ENCODE data around the gene MAP1B. TPM values are rescaled to one million over a fixed set of nuclear protein-coding genes. Genes with fewer than 3 reads are reported as not detected.

The MAP1B gene
- total and polyA plus RNA-seq, 10 of the 15 experiments (the other 5 are each of a cell fraction or from before 2014, with no cell fraction given) = 0.02 to 0.81 (median 0.06) TPM; not detected in 1

DNA sequence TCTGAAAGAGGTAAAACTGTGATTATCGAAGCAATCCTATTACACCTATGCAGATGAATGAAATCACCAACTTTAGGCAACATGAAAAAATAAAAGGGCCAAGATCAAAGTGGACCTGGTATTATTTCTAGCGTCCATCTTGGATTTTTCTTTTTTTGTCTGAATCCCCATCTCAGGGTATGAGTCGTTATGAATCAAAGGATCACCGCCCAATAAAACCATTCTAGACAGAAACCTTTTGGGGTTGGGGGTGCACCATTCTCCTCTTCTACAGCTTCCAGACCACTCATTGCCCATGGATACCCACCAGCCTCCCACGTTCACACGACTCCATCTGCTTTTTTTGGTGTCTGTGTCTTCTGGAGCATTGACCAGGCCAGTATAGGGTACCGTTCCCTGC is 33.4 kb downstream of the MAP1B start:
- Histone ChIP-seq H3K9ac (ENCODE audit: control insufficient read depth, insufficient read depth, low read length) (no peak overlapping the region), H3K4me2 (ENCODE audit: control insufficient read depth, insufficient read depth) (no peak overlapping the region), H3K4me3 (no peak overlapping the region), H2AFZ (ENCODE audit: control insufficient read depth, low read depth, low read length) (no peak overlapping the region), H3K27me3 (replicated peaks in 1 of 2; ENCODE audit: control insufficient read depth in 2 of 2, insufficient read depth in 2 of 2, low read length in 1 of 2) (peaks cover 0 to 2% of the 10 kb centered on the region in 2 experiments; a peak in 1 of 4 replicates), H4K20me1 (ENCODE audit: control insufficient read depth, insufficient read depth) (no peaks in the 10 kb centered on the region), H3K27ac (ENCODE audit: control insufficient read depth, insufficient read depth) (no peak overlapping the region), H3K36me3 (ENCODE audit: control insufficient read depth in 2 of 2, insufficient read depth in 2 of 2, low read length in 1 of 2) (no peaks in the 10 kb centered on the region), H3K79me2 (ENCODE audit: control insufficient read depth, insufficient read depth, low read length) (no peaks in the 10 kb centered on the region), H3K9me3 (replicated peaks; ENCODE audit: control insufficient read depth, insufficient read depth, low read length) (no peaks in the 10 kb centered on the region), H3K4me1 (ENCODE audit: control insufficient read depth, insufficient read depth, low read length) (peaks cover 6% of the 10 kb centered on the region; the same call in 1 of the 2 replicates)
- no peak for TF ChIP-seq NFYB (IDR thresholded peaks at IDR 0.05; ENCODE audit: insufficient read depth, low read depth, low read length)
- TF ChIP-seq PRDM15 (CRISPR knock-in tag; IDR thresholded peaks at IDR 0.05) = no peak
- no peak for TF ChIP-seq DPF2 (IDR thresholded peaks at IDR 0.05)
- intact Hi-C loops (cut with micrococcal nuclease; ENCODE audit: unreplicated experiment) (no loop called here), in situ Hi-C loops (cut with MboI) (no loop called here)
- ChIA-PET POLR2A (no interaction called here), CTCF (interaction anchor here (0.8 kb wide), 1 partner anchor 106 kb away, joined by 3 read pairs; no protein-coding TSS in a partner anchor), SMC1A (ENCODE audit: uncharacterized antibody, unreplicated experiment) (no interaction called here), RAD21 (ENCODE audit: unreplicated experiment) (no interaction called here)
- 67% methylated on average over 7 of the region's 7 CpGs for WGBS (ENCODE audit: insufficient coverage, insufficient replicate concordance, low lambda C conversion rate, missing lambda C conversion rate)
- BruUV-seq (replicated peaks) = no TSS peak
- no peak for FAIRE-seq
- no peak for ATAC-seq
- DNase-seq (ENCODE audit: low read depth, low spot score) = no peak

All from GM12878 (cell line).